ENCODE results near the gene OR10H2.
"Not testable (repeated sequence)": the region's sequence is repeated elsewhere in the genome, so short reads cannot be mapped to it uniquely, and the experiment has no call there.

Gene OR10H2

DNA sequence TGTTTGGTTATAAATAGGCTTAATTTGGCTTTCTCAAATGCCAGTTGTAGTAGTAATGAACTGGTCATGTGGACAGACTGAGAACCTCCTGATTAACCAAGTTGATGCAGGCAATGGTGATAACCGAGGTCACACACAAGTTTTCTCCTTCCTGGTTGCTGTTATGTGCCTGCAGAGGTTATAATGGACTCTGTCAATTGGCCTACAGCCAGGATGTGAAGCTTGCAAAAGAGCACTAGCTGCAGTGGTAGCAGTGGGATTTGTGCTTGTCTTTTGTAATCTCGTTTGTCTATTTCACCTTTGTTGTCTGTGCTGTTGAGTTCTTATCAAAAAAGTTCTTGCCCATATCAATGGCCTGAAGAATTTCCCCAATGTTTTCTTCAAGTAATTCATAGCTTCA, 30.6 kb downstream of the OR10H2 start:
- Histone ChIP-seq H2AFZ (no peak overlapping the region), H3K9me3 (ENCODE audit: control insufficient read depth, low read length) (no peaks in the 10 kb centered on the region), H3K4me2 (ENCODE audit: low read length) (no peak overlapping the region), H3K4me3 (ENCODE audit: low read depth, low read length) (no peak overlapping the region), H3K36me3 (ENCODE audit: control insufficient read depth, insufficient read depth, low read length) (no peaks in the 10 kb centered on the region), H3K9ac (no peak overlapping the region), H3K4me1 (no peaks in the 10 kb centered on the region), H3K27me3 (ENCODE audit: control insufficient read depth, insufficient read depth, low read length) (no peaks in the 10 kb centered on the region), H3K79me2 (no peaks in the 10 kb centered on the region), H3K27ac (no peak overlapping the region)
- no peak for TF ChIP-seq CTCF (IDR thresholded peaks at IDR 0.05)

- no peaks in the 10 kb centered on the region for H3K9me3 ChIP-seq (ENCODE audit: control insufficient read depth, low read length)
- no peak overlapping the region for H3K4me2 ChIP-seq (ENCODE audit: low read length)
- H3K27ac ChIP-seq, result no peak overlapping the region
- H3K4me3 ChIP-seq (ENCODE audit: low read depth, low read length), result no peak overlapping the region
- H3K9ac ChIP-seq, result no peak overlapping the region
- H3K79me2 ChIP-seq, result no peaks in the 10 kb centered on the region
- no peaks in the 10 kb centered on the region for H3K27me3 ChIP-seq (ENCODE audit: control insufficient read depth, insufficient read depth, low read length)
- TF ChIP-seq CTCF (IDR thresholded peaks at IDR 0.05), result no peak
- no peaks in the 10 kb centered on the region for H3K4me1 ChIP-seq
- H2AFZ ChIP-seq, result no peak overlapping the region
- H3K36me3 ChIP-seq (ENCODE audit: control insufficient read depth, insufficient read depth, low read length), result no peaks in the 10 kb centered on the region
Observed at GRCh38 chr19:15759962-15760565, 32.2 kb downstream of the OR10H2 start.

DNA sequence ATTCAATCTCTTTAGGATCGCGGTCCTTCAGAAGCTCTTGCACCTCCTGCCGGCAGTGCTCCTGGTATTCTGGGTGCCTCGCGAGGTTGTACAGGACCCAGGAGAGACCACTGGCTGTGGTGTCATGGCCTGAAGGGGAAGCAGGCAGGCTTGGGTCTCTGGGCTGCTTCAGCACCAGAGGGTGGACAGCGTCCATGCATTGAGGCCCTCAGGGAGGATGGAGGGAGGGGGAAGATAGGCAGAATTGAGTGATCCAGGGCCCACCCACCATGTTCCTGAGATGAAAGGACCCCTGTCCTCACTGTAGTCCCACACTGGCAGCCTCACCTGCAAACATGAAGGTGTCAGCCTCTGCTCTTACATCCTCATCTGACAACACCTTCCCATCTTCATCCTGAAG, 41.8 kb downstream of the OR10H2 start:
- Histone ChIP-seq H3K4me2 (ENCODE audit: low read length) (no peak overlapping the region), H3K79me2 (no peaks in the 10 kb centered on the region), H3K4me3 (ENCODE audit: low read depth, low read length) (no peak overlapping the region), H3K4me1 (no peaks in the 10 kb centered on the region), H3K9me3 (ENCODE audit: control insufficient read depth, low read length) (no peaks in the 10 kb centered on the region), H3K27ac (no peak overlapping the region), H2AFZ (no peak overlapping the region), H3K27me3 (ENCODE audit: control insufficient read depth, insufficient read depth, low read length) (no peaks in the 10 kb centered on the region), H3K36me3 (ENCODE audit: control insufficient read depth, insufficient read depth, low read length) (no peaks in the 10 kb centered on the region), H3K9ac (no peak overlapping the region)
- no peak for TF ChIP-seq CTCF (IDR thresholded peaks at IDR 0.05)

- not testable (repeated sequence) for H3K79me2 ChIP-seq; H3K36me3 ChIP-seq (ENCODE audit: control insufficient read depth, insufficient read depth, low read length); H3K27me3 ChIP-seq (ENCODE audit: control insufficient read depth, insufficient read depth, low read length); H3K27ac ChIP-seq; H3K4me3 ChIP-seq (ENCODE audit: low read depth, low read length); H3K4me1 ChIP-seq; H2AFZ ChIP-seq; H3K9ac ChIP-seq; H3K4me2 ChIP-seq (ENCODE audit: low read length); H3K9me3 ChIP-seq (ENCODE audit: control insufficient read depth, low read length)
Observed at GRCh38 chr19:15774159-15774558, 46.3 kb downstream of the OR10H2 start.

GRCh38 chr19:15775249-15775648, 47.4 kb downstream of the OR10H2 start:
- Histone ChIP-seq H3K9me3 (ENCODE audit: control insufficient read depth, low read length) (no peaks in the 10 kb centered on the region), H3K79me2 (no peaks in the 10 kb centered on the region), H3K4me3 (ENCODE audit: low read depth, low read length) (no peak overlapping the region), H2AFZ (no peak overlapping the region), H3K27ac (no peak overlapping the region), H3K4me1 (peaks cover 3% of the 10 kb centered on the region), H3K9ac (no peak overlapping the region), H3K27me3 (ENCODE audit: control insufficient read depth, insufficient read depth, low read length) (peaks cover 4% of the 10 kb centered on the region), H3K4me2 (ENCODE audit: low read length) (no peak overlapping the region), H3K36me3 (ENCODE audit: control insufficient read depth, insufficient read depth, low read length) (no peaks in the 10 kb centered on the region)
- TF ChIP-seq CTCF (IDR thresholded peaks at IDR 0.05), result no peak
